ENCODE results near the gene PACC1.

The PACC1 gene

DNA sequence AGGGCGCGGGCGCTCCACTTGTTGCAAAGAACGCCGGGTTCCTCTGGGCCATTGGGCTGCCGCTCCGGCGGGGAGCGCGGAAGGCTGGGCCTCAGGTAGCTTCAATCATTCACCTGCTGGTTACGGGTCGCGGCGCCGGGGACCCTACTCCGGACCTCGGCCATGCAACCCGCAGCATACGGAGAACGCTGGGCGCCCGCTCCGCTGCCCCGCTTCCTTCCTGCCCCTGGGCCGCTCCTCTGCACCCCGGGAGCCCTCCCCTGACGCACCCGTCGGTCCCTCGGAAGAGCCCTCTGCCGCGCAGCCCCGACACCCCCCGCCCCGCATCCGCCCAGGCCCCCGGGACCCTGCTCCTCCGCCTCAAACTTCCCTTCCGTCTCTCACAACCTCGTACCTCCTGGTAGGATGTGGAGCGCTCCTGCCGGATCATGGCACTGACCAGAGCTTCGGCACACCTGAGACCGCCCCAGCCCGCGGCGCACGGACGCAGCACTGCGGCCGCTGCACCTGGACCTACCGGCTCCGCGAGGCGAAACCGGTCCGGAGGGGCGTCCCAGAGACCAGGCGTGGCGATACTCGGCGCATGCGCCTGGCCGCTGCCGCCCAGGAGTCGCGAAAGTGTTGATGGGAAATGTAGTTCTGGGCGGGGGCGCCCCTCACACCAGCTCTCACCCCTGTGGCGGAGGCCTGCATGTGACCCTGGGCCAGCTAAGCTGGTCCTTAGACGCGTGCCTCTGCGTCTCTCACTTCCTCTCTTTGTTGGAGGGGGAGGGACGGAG, at the start of gene PACC1:
Gene PACC1, minus strand, starts transcription at position 559 of the 779 bp plus-strand sequence. Its CDS starts 129 bp downstream, at position 430.
- Histone ChIP-seq H3K4me3 (peak within 1 kb of the TSS; percentile 65 to 97 (median 78)), H3K27ac (peak within 1 kb of the TSS in 20 of 21 experiments; percentile 34 to 85 (median 74))

GRCh38 chr1:212463565-212464285, 49.0 kb upstream of the PACC1 start:
- Histone ChIP-seq H3K27ac (peak overlapping the region in 1 of 21 experiments; percentile 17), H3K4me3 (no peak overlapping the region)

- H3K27ac ChIP-seq: no peak overlapping the region
These were observed 47.4 kb upstream of the PACC1 start for GRCh38 chr1:212461916-212462660.

GRCh38 chr1:212460376-212460775, 45.7 kb upstream of the PACC1 start:
- H3K27ac ChIP-seq: no peak overlapping the region

More at GRCh38 chr1:212461916-212462660, 47.4 kb upstream of the PACC1 start:
- H3K4me3 ChIP-seq: no peak overlapping the region

DNA sequence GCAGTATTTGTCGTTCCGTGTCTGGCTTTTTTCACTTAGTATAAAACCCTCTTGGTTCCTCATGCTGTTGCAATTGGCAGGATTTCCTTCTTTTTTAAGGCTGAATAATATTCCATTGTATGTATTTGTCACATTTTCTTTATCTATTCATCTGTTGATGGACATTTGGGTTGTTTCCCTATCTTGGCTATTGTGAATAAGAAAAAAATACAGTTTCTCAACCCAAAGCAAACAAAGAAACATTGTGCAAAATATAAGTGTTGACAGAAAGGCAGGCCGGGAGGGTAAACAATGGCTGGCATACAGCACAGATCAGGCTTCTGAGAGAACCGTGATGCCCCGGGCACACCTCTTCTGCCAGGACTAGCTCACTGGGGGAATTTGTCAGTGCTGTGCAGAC, 45.0 kb upstream of the PACC1 start:
- Histone ChIP-seq H3K4me3 (no peak overlapping the region), H3K27ac (no peak overlapping the region)

More at GRCh38 chr1:212460376-212460775, 45.7 kb upstream of the PACC1 start:
- H3K4me3 ChIP-seq: no peak overlapping the region

GRCh38 chr1:212458817-212459216, 44.1 kb upstream of the PACC1 start:
- Histone ChIP-seq H3K4me3 (no peak overlapping the region), H3K27ac (no peak overlapping the region)

GRCh38 chr1:212457740-212458338, 43.2 kb upstream of the PACC1 start:
- H3K27ac ChIP-seq: no peak overlapping the region
- H3K4me3 ChIP-seq: no peak overlapping the region

DNA sequence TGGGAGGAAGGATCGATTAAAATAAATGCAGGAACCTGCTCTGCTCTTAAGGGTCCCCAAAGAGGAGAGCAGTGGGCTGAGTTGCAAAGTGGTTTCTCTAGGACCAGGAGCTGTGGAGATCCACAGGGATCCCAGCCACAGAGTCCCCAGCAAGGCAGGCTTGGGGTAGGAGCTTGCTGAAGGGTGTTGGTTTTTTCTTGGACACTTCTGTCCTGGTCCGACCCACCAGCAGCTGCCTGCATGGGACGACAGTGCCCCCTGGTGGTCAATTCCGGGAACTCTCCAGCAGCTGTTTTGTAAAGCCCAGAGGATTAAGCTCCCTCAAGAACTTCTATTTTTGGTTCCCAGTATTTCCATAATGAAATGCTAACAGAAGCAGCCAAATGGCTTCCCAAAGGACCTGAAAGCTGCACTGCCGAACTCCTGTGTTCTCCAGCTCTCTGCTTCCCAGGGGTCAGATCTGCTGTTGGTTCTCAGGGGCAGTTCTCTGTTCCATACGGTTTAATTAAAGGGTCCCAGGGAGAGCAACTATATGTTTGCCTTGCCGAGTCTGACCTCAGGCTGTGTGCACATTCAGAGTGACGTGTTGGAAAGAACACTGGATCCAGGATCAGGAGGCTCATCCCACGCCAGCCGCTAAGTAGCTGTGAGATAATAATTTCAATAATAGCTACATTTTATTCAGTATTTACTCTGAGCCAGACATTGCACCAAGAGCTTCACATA, 41.3 kb upstream of the PACC1 start:
- no peak overlapping the region for H3K4me3 ChIP-seq
- H3K27ac ChIP-seq: no peak overlapping the region

GRCh38 chr1:212455401-212455800, 40.7 kb upstream of the PACC1 start:
- no peak overlapping the region for H3K27ac ChIP-seq

DNA sequence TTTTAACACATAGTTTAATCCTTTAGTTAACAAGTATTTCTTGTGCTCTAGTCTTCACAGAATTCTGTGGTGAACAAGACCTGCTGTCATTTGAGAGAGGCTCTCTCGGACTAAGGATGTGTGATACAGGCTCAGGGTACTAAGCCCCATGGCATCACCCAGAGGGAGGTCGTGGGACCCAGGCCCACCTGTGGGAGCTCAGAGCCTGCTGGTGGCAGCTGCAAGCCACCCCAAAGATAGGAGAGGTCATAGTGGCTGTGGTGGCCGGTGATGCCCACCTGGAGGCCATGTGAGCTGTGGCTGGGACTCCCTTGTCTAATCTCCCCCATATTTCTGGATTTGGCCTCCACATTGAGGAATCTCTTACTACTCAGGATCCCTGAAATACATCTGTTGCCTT, 40.1 kb upstream of the PACC1 start:
- Histone ChIP-seq H3K27ac (no peak overlapping the region), H3K4me3 (no peak overlapping the region)

More at GRCh38 chr1:212455401-212455800, 40.7 kb upstream of the PACC1 start:
- no peak overlapping the region for H3K4me3 ChIP-seq

DNA sequence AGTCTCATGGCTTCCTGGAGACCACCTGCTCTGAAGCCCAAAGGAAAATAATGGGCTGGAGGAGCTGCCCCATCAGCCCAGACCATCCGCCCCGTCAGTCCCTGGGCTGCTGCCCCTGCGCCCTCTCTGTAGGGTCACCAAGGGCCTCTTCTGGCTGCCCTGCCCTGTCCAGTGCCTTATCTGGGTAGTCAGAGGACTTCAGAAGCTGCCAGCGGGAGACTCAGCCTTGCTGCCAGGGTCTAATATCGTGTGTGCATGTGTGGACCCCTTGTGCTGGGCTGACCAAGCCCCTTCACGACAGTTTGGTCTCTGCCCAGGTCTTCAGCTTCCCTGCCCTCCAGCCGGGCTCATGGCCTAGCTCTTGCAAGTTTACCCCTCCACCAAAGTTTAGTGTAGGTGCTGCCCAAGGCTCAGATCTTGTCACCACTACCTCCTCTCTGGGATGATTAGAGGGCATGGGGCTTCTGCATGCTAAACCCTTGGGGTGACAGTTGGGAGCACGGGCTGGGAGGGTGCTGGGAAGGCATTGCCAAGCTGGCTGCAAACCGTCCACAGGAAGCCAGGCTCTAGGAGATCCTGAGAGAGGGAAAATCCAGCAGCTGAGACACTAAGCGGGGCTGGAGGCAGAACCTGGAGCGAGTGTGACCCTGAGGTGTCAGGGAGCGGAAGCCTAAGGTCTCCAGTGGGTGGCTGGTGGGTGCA, 38.6 kb upstream of the PACC1 start:
- Histone ChIP-seq H3K4me3 (no peak overlapping the region), H3K27ac (peak overlapping the region in 1 of 21 experiments; percentile 56)

DNA sequence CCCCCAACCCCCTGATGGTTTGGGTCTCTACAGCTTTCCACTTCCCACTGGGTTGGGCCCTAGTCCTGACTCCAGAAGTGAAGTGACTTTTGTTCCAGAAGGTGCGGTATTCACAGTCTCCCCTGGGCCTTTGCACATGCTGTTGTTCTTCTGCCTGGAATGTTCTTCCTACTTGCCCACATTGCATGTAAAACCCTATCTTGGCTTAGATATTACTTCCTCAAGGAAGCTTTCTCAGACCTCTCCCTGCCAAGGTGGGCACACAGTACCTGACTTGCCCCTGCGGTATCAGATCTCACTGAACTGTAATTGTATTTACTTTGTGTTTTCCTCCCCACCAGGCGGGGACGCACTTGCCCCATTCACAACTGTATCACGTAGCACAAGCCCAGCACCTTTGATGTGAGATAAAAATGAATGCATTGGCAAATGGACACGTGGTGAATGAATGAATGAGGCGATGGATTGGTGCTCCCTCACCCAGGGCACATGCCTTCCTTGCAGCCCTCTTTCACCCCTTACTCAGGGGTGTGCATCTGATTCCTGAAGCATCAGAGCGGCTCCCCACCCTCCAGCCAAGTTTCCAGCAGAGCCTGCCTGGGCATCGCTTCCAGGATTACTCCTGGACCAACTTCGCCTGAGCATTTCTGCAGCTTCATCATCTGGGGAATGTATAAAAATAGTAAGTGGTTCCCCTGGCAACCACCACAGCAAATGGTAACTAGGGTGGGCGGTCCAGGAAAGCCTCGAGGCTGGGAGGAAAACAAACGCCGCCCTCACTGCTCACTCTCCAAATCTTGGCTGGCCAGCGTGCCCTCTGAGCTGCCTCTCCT, 37.9 kb upstream of the PACC1 start:
- Histone ChIP-seq H3K27ac (peak overlapping the region in 1 of 21 experiments; percentile 56), H3K4me3 (no peak overlapping the region)

- no peak overlapping the region for H3K27ac ChIP-seq
- H3K4me3 ChIP-seq: no peak overlapping the region
These were observed 37.0 kb upstream of the PACC1 start for GRCh38 chr1:212451416-212452322.

- no peak overlapping the region for H3K27ac ChIP-seq
- no peak overlapping the region for H3K4me3 ChIP-seq
These were observed 35.7 kb upstream of the PACC1 start for GRCh38 chr1:212450331-212450881.

DNA sequence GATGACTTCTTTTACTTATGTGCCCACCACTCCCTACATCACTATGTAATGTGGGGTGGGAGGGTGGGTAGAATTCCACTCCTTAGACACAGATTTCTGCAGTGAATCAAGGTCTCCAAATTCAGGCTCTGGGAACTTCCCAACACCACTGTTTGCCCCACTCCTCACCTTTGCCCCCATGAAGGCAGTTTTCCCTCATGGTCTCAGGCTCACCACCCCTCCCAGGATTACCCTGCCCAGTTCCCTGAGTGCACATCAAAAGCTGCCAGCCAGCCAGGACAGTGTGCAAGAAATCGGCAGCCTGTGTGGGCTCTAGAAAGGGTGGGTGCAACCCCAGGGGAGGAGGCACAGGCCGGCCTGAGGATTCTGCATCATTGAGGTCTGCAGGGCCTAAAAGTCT, 32.8 kb upstream of the PACC1 start:
- Histone ChIP-seq H3K4me3 (no peak overlapping the region), H3K27ac (no peak overlapping the region)

DNA sequence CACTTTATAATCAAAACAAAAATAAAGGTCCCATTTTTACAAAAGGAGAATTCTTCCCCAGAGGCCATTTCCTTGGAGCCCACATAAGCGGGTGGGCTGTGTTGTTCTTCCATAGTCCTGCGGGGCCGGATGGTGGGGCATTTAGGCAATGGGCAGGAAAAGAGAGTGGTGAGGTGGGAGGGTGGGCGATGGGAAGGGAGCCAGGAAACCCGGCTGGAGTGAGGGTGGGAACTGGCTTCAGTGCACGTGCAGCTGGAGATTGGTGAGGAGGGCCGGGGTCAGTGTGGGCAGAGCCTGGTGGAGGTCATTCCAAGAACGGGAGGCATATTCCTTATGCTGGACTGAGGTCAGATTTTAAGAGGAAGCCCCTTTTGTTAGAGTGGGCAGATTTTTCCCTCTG, 31.6 kb upstream of the PACC1 start:
- Histone ChIP-seq H3K27ac (no peak overlapping the region), H3K4me3 (no peak overlapping the region)
